ENCODE data around the gene CLIP4.

DNA sequence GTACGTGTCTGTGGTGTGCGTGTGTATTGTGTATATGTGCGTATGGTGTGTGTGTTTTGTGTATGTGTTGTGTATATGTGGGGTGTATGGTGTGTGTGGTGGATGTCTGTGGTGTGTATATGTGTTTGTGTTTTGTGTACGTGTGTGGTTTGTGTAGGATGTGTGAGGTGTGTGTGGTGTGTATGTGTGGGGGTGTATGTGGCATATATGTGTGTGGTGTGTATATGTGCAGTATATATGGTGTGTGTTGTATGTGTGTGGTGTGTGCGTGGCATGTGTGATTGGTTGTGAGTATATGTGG lies 101.3 kb downstream of the CLIP4 start:
- TF ChIP-seq, protein P1, sequence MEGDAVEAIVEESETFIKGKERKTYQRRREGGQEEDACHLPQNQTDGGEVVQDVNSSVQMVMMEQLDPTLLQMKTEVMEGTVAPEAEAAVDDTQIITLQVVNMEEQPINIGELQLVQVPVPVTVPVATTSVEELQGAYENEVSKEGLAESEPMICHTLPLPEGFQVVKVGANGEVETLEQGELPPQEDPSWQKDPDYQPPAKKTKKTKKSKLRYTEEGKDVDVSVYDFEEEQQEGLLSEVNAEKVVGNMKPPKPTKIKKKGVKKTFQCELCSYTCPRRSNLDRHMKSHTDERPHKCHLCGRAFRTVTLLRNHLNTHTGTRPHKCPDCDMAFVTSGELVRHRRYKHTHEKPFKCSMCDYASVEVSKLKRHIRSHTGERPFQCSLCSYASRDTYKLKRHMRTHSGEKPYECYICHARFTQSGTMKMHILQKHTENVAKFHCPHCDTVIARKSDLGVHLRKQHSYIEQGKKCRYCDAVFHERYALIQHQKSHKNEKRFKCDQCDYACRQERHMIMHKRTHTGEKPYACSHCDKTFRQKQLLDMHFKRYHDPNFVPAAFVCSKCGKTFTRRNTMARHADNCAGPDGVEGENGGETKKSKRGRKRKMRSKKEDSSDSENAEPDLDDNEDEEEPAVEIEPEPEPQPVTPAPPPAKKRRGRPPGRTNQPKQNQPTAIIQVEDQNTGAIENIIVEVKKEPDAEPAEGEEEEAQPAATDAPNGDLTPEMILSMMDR (IDR thresholded peaks at IDR 0.05; ENCODE audit: low read length): no peak
- no peak for TF ChIP-seq EZH2 (IDR thresholded peaks at IDR 0.05; ENCODE audit: borderline replicate concordance, low read length)
